Heart right ventricle (tissue), 16 donors: ENCODE measurements around the gene KLHL17. TPM values are rescaled to one million over a fixed set of nuclear protein-coding genes. Genes with fewer than 3 reads are reported as not detected.

Experiments
- ATAC-seq, 8 donors: fragments of 200-7000 bp; cut with Tn5 transposase; one replicate each; pipeline ENCODE4 v1.9.1; 2020; ENCODE audit warnings: mild to moderate bottlenecking in 8 of 8, moderate library complexity in 8 of 8, moderate number of reproducible peaks in 1 of 8
- DNase-seq, 2 donors: peaks; one replicate each; pipeline ENCODE4 v3.0.0-alpha.2; 2020
- H3K27ac ChIP-seq, 10 donors: fragments of 200-600 bp; sonication (generic) in 2 of 10; one replicate each; pipeline versions ENCODE4 v1.5.0 to v1.8.0; 2020 to 2022; ENCODE audit warnings: mild to moderate bottlenecking in 3 of 10
- H3K27me3 ChIP-seq, 7 donors: fragments of 200-600 bp; one replicate each; pipeline ENCODE4 v1.8.0; 2021 to 2022; ENCODE audit warnings: mild to moderate bottlenecking in 2 of 7
- H3K36me3 ChIP-seq, 9 donors: fragments of 200-600 bp; sonication (generic) in 1 of 9; one replicate each; pipeline versions ENCODE4 v1.5.0 to v1.8.0; 2020 to 2022; ENCODE audit warnings: mild to moderate bottlenecking in 2 of 9
- H3K4me1 ChIP-seq, 9 donors: fragments of 200-600 bp; sonication (generic) in 1 of 9; one replicate each; pipeline versions ENCODE4 v1.5.0 to v1.8.0; 2020 to 2022; ENCODE audit warnings: mild to moderate bottlenecking in 4 of 9
- H3K4me3 ChIP-seq, 10 donors: fragments of 200-600 bp; sonication (generic) in 2 of 10; one replicate each; pipeline versions ENCODE4 v1.5.0 to v1.8.0; 2020 to 2022; ENCODE audit warnings: mild to moderate bottlenecking in 7 of 10, moderate library complexity in 2 of 10
- H3K9me3 ChIP-seq, 11 donors: fragments of 200-600 bp in 10 of 11; sonication (generic) in 2 of 11; one replicate each; pipeline versions ENCODE4 v1.5.0 to v1.8.0; 2013 to 2022; ENCODE audit warnings: mild to moderate bottlenecking in 2 of 11, control low read depth in 1 of 11, moderate library complexity in 1 of 11
- CTCF ChIP-seq, 9 donors: fragments of 200-600 bp; sonication (generic) in 2 of 9; IDR thresholded peaks; one replicate each; pipeline versions ENCODE4 v1.5.0 to v1.8.0; 2021 to 2022; ENCODE audit warnings: antibody characterized with exemption in 9 of 9, mild to moderate bottlenecking in 5 of 9, moderate library complexity in 1 of 9
- WGBS, 2 donors: extraction: QIAGEN DNeasy Blood & Tissue Kit; methylation state at CpG; one replicate each; pipeline ENCODE4 v1.1.7; 2013; ENCODE audit warnings: inconsistent platforms in 1 of 2; 5-methylcytosine and 5-hydroxymethylcytosine counted together
- intact Hi-C, 10 donors: fragments of 100-400 bp; cut with DNase I; formaldehyde crosslinking; loops; one replicate each; pipeline versions ENCODE4 v1.11.1 to v1.14.2; 2022
- polyA plus RNA-seq, 2 donors: library from polyadenylated mRNA; stranded (reverse); fragments of 200-250 nt; gene quantifications; one replicate each; pipeline ENCODE4 v1.2.3, GENCODE V29; 2013
- total RNA-seq, 10 donors: library from RNA; stranded (reverse); fragmentation: NEBNext Ultra II Directional in 3 of 10; extraction: Animal tissue kit (Norgen Biotek cat#: 25700) in 3 of 10; gene quantifications; one replicate each; pipeline versions ENCODE4 v1.2.1 to v1.2.4, GENCODE V29; 2021 to 2023
- donor health status: Arrhythmogenic right ventricular cardiomyopathy.
- donor health status: ischemic (EF 13 %, LVEDD 7.1; RV severe dilation, severe dysfunction).
- donor health status: healthy with polysubstance abuse.
- donor health status: DM: no; HTN: yes; CAD: no.
- donor health status: DM: no; HTN: no; CAD: no.
- donor health status: ischemic (EF 25% LVEDD 6.9; RV normal size, moderate dysfunction).
- donor health status: ischemic (EF 25% LVEDD 5.7; RV mildly dilated, moderate dysfunction).
- donor health status: healthy.
- donor health status: DM: yes; HTN: yes; CAD: no.
- donor health status: Ischemic cardiomyopathy.
- donor health status: ischemic (EF 35%, LVEDD 5.7; RV mildly dilated, moderate dysfunction).
- donor health status: nonischemic (EF 11% LVEDD 7.7; RV severe dilation, severe dysfunction).
- donor health status: DM: yes; HTN: yes; CAD: no.
- donor health status: PGD.
- donor health status: ischemic (EF 29% LVEDD 5.4; RV normal size, mild dysfunction).
- donor health status: nonischemic (EF 23%, LVEDD 6.1; RV moderate dilation, normal function).

The KLHL17 gene
- total and polyA plus RNA-seq, 12 donors: 1.3 to 10.2 (median 3.7) TPM

GRCh38 chr1:925561-926421, 34.6 kb upstream of the KLHL17 start:
- peak in 5 of 8 donors; percentile 22 to 45 (median 34) for ATAC-seq
- WGBS, 2 donors: 7 to 8% methylated on average over 54 to 65 of the region's 65 CpGs
- H3K4me1 ChIP-seq: peaks cover 14 to 40% (median 27%) of the 10 kb centered on the region in 9 donors
- TF ChIP-seq CTCF (IDR thresholded peaks at IDR 0.05): no peak
- intact Hi-C loops: no loop called here
- DNase-seq: peak in 1 of 2 donors; percentile 51
- no peak overlapping the region for H3K27ac ChIP-seq
- no peaks in the 10 kb centered on the region for H3K36me3 ChIP-seq
- H3K9me3 ChIP-seq: no peaks in the 10 kb centered on the region
- H3K4me3 ChIP-seq: peak overlapping the region in 9 of 10 donors; percentile 35 to 63 (median 53)
- H3K27me3 ChIP-seq: peaks cover 14 to 93% (median 81%) of the 10 kb centered on the region in 7 donors

- Histone ChIP-seq H3K27ac (no peak overlapping the region), H3K4me3 (no peak overlapping the region), H3K36me3 (no peaks in the 10 kb centered on the region), H3K9me3 (no peaks in the 10 kb centered on the region), H3K4me1 (peaks cover 9 to 29% (median 22%) of the 10 kb centered on the region in 9 donors), H3K27me3 (peaks cover 14 to 90% (median 82%) of the 10 kb centered on the region in 7 donors)
- WGBS, 2 donors: 53 to 66% methylated on average over 9 of the region's 9 CpGs
- DNase-seq (no peak), ATAC-seq (no peak)
- intact Hi-C loops: no loop called here
- no peak for TF ChIP-seq CTCF (IDR thresholded peaks at IDR 0.05)
Measured at GRCh38 chr1:927234-927633, 33.1 kb upstream of the KLHL17 start.

- DNase-seq (no peak), ATAC-seq (no peak)
- intact Hi-C loops: no loop called here
- Histone ChIP-seq H3K27me3 (peaks cover 14 to 89% (median 83%) of the 10 kb centered on the region in 7 donors), H3K36me3 (no peaks in the 10 kb centered on the region), H3K4me1 (peaks cover 9 to 25% (median 20%) of the 10 kb centered on the region in 9 donors), H3K27ac (no peak overlapping the region), H3K4me3 (no peak overlapping the region), H3K9me3 (no peaks in the 10 kb centered on the region)
- TF ChIP-seq CTCF (IDR thresholded peaks at IDR 0.05): no peak
- 51 to 53% methylated on average over 10 of the region's 10 CpGs for WGBS, 2 donors
Measured at GRCh38 chr1:927748-928147, 32.6 kb upstream of the KLHL17 start.

GRCh38 chr1:928825-929661, 31.3 kb upstream of the KLHL17 start:
- no peaks in the 10 kb centered on the region for H3K36me3 ChIP-seq
- WGBS, 2 donors: 73% methylated on average over 40 of the region's 40 CpGs
- peaks cover 21 to 89% (median 84%) of the 10 kb centered on the region in 7 donors for H3K27me3 ChIP-seq
- intact Hi-C loops: no loop called here
- no peak for DNase-seq
- TF ChIP-seq CTCF (IDR thresholded peaks at IDR 0.05): no peak
- H3K9me3 ChIP-seq: no peaks in the 10 kb centered on the region
- peaks cover 3 to 18% (median 12%) of the 10 kb centered on the region in 9 donors for H3K4me1 ChIP-seq
- no peak for ATAC-seq
- no peak overlapping the region for H3K4me3 ChIP-seq
- no peak overlapping the region for H3K27ac ChIP-seq
